ENCODE results near the gene SURF1.
A peak's percentile ranks its signal among the peaks of the same experiment; 100 is the strongest.

The SURF1 gene, protein sequence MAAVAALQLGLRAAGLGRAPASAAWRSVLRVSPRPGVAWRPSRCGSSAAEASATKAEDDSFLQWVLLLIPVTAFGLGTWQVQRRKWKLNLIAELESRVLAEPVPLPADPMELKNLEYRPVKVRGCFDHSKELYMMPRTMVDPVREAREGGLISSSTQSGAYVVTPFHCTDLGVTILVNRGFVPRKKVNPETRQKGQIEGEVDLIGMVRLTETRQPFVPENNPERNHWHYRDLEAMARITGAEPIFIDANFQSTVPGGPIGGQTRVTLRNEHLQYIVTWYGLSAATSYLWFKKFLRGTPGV

DNA sequence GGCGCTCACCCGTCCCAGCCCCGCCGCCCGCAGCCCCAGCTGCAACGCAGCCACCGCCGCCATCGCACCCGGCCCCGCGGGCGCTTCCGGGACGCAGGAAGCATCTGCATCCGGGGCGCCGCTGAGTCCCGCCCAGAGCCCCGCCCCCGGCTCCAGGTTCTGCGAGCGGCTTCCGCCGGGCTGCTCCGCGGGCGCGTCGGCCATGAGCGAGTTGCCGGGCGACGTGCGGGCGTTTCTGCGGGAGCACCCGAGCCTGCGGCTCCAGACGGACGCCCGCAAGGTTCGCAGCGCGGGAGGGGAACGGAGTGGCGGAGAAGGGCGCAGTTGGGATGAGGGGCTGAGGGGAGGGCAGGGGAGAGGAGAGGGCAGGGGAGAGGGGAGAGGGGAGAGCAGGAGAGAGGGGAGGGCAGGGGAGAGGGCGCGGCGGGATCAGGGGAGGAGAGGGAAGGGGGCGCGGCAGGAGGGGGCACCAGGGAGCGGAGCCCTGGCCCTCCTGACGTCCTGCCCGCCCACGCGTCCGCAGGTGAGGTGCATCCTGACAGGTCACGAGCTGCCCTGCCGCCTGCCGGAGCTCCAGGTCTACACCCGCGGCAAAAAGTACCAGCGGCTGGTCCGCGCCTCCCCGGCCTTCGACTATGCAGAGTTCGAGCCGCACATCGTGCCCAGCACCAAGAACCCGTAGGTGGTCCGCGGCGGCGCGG lies at the start of gene SURF1, which contains the start of gene SURF2:
Gene SURF1, minus strand, starts transcription at position 97 of the 701 bp plus-strand sequence. Its CDS starts 34 bp downstream, at position 63.
Gene SURF2, plus strand, starts transcription at position 160 of the 701 bp plus-strand sequence. Its CDS starts 43 bp downstream, at position 203.
- Mint-ChIP-seq H3K4me1 (peaks cover 21% of the 10 kb centered on the region), H3K4me3 (peak within 1 kb of the TSS; percentile 91), H3K36me3 (ENCODE audit: low read depth) (peaks cover 28% of the 10 kb centered on the region), H3K27me3 (ENCODE audit: low read depth, poor library complexity) (no peaks in the 10 kb centered on the region), H3K9me3 (no peaks in the 10 kb centered on the region), H3K27ac (no peak within 1 kb of the TSS)
- TF ChIP-seq, protein P1, sequence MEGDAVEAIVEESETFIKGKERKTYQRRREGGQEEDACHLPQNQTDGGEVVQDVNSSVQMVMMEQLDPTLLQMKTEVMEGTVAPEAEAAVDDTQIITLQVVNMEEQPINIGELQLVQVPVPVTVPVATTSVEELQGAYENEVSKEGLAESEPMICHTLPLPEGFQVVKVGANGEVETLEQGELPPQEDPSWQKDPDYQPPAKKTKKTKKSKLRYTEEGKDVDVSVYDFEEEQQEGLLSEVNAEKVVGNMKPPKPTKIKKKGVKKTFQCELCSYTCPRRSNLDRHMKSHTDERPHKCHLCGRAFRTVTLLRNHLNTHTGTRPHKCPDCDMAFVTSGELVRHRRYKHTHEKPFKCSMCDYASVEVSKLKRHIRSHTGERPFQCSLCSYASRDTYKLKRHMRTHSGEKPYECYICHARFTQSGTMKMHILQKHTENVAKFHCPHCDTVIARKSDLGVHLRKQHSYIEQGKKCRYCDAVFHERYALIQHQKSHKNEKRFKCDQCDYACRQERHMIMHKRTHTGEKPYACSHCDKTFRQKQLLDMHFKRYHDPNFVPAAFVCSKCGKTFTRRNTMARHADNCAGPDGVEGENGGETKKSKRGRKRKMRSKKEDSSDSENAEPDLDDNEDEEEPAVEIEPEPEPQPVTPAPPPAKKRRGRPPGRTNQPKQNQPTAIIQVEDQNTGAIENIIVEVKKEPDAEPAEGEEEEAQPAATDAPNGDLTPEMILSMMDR (IDR thresholded peaks at IDR 0.05): no peak
- DNase-seq: peak; percentile 94

DNA sequence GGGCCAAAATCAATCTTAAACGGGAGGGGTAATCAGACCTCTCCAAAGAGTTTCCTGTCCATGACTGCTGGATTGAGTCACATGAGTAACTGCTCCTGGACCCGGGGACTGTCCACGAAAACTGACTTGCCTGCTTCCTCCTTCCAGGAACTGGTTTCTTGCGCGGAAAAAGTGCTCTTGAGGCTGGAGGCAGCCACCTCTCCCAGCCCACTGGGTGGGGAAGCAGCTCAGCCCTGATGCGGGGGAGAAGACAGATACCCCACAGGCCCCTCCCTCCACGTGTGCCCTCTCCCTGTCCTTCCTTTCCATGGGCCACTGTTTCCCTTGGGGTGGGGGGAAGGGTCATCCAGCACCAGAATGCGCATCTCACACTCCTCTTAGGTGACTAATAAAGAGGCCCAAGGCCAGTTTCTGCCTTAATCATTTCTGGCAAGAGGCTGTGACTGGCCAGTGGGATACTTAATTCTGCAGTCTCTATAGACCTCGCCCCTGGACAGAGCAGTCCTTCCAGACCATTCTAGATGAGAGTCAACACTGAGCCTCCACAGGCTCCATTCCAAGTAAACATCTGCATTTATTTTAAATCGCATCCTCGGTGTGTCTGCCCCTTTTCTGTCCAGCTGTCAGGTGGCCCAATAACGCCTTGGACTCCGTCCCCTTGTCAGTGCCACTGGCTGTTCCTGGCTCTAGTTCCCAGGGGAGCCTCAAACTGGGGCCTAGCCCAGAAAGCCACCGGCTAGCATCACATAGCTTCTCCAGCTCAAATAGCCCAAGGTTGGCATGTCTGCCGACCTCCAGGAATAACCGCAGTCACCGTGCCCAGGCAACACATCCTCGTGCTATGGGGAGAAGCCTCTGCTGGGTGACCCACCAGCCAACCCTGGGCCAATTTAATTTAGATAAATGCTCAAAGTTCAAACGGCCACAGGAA lies 49.5 kb upstream of the SURF1 start:
- H3K4me3 Mint-ChIP-seq: no peak overlapping the region
- TF ChIP-seq, protein P1 (IDR thresholded peaks at IDR 0.05): no peak
- H3K27me3 Mint-ChIP-seq (ENCODE audit: low read depth, poor library complexity): no peaks in the 10 kb centered on the region
- no peak for DNase-seq
- H3K4me1 Mint-ChIP-seq: peaks cover 10% of the 10 kb centered on the region
- H3K9me3 Mint-ChIP-seq: no peaks in the 10 kb centered on the region
- peaks cover 47% of the 10 kb centered on the region for H3K36me3 Mint-ChIP-seq (ENCODE audit: low read depth)
- no peak overlapping the region for H3K27ac Mint-ChIP-seq

DNA sequence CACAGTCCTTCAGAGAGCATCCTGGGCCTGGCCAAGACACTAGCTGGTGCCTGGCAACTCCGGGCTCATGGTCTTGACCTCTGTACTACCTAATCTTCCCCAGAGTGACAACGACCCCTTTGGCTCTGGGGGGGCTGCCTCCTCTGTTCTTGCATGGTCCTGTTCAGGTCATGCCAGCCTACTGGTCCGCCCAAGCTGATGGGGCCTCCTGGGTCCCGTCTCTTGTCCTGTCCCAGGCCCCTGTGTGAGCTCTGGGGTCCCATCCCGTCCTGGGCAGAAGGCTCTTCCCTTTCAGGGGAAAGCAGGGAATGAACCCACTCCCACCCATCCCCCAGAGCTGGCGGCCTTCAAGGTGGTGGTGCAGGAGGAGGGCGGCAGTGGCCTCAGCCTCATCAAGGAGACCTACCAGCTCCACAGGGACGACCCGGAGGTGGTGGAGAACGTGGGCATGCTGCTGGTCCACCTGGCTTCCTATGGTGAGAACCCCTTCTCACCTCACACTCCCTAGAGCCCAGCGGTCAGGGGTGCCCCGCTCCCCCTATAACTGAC lies 48.2 kb upstream of the SURF1 start:
- no peaks in the 10 kb centered on the region for H3K9me3 Mint-ChIP-seq
- peak overlapping the region; percentile 81 for H3K27ac Mint-ChIP-seq
- H3K36me3 Mint-ChIP-seq (ENCODE audit: low read depth): peaks cover 35% of the 10 kb centered on the region
- DNase-seq: no peak
- no peaks in the 10 kb centered on the region for H3K27me3 Mint-ChIP-seq (ENCODE audit: low read depth, poor library complexity)
- TF ChIP-seq, protein P1 (IDR thresholded peaks at IDR 0.05): no peak
- no peak overlapping the region for H3K4me3 Mint-ChIP-seq
- peaks cover 10% of the 10 kb centered on the region for H3K4me1 Mint-ChIP-seq

DNA sequence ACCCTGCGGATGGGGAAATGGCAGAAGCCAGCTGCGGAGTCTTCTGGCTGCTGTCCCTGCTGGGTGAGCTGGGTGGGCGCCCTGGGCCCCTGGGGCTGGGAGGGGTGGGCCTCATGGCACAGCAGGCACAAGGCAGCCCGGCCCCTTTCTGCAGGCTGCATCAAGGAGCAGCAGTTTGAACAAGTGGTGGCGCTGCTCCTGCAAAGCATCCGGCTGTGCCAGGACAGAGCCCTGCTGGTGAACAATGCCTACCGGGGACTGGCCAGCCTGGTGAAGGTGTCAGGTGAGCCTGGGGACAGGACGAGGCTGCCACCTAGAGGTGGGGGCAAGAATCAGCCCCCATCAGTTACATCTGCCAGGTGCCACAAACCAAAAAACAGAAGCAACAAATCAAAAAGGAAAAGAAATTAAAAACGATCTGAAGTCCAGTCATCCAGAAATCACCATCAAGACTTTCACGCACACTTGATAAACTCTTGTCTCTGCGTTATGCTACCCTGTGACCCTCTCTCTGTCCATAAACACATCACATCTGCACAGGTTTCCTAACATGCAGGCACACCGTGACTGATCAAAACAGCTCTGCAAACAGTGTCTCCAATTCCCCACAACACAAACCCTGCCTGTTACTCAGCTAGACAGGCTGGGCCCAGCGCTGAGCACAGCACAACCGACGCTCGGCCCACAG lies 47.6 kb upstream of the SURF1 start:
- Mint-ChIP-seq H3K27ac (peak overlapping the region; percentile 81), H3K36me3 (ENCODE audit: low read depth) (peaks cover 28% of the 10 kb centered on the region), H3K27me3 (ENCODE audit: low read depth, poor library complexity) (no peaks in the 10 kb centered on the region), H3K4me3 (no peak overlapping the region), H3K9me3 (no peaks in the 10 kb centered on the region), H3K4me1 (peaks cover 10% of the 10 kb centered on the region)
- no peak for DNase-seq
- TF ChIP-seq, protein P1 (IDR thresholded peaks at IDR 0.05): peak; percentile 34

DNA sequence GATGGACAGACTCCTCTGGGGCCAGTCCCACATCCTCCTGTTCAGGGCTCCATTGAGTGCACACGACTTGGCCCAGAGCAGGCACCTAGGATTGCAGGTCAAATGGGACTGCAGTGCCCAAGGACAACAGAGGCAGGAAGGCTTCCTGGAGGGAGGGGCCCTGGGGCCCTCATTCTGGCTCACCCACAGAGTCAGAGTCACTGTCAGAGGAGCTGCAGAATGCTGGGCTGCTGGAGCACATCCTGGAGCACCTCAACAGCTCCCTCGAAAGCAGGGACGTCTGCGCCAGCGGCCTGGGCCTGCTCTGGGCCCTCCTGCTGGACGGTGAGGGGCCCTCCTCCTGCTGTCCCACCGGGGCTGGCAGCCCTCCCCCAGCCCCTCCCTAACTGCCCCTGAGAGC lies 46.4 kb upstream of the SURF1 start:
- no peak overlapping the region for H3K4me3 Mint-ChIP-seq
- peaks cover 24% of the 10 kb centered on the region for H3K36me3 Mint-ChIP-seq (ENCODE audit: low read depth)
- H3K9me3 Mint-ChIP-seq: no peaks in the 10 kb centered on the region
- H3K4me1 Mint-ChIP-seq: peaks cover 10% of the 10 kb centered on the region
- no peak overlapping the region for H3K27ac Mint-ChIP-seq
- TF ChIP-seq, protein P1 (IDR thresholded peaks at IDR 0.05): no peak
- no peak for DNase-seq
- H3K27me3 Mint-ChIP-seq (ENCODE audit: low read depth, poor library complexity): no peaks in the 10 kb centered on the region

Measured in nephron progenitor cell (in vitro differentiated cells).